Activated gamma-delta T cell (primary cell): ENCODE results near the gene UBR2.
"Not testable (repeated sequence)": the region's sequence is repeated elsewhere in the genome, so short reads cannot be mapped to it uniquely, and the experiment has no call there.

ENCODE experiments used
- DNase-seq: peaks from one replicate; lab custom pipeline; 2025; lab: John Stamatoyannopoulos, UW

The UBR2 gene

DNA sequence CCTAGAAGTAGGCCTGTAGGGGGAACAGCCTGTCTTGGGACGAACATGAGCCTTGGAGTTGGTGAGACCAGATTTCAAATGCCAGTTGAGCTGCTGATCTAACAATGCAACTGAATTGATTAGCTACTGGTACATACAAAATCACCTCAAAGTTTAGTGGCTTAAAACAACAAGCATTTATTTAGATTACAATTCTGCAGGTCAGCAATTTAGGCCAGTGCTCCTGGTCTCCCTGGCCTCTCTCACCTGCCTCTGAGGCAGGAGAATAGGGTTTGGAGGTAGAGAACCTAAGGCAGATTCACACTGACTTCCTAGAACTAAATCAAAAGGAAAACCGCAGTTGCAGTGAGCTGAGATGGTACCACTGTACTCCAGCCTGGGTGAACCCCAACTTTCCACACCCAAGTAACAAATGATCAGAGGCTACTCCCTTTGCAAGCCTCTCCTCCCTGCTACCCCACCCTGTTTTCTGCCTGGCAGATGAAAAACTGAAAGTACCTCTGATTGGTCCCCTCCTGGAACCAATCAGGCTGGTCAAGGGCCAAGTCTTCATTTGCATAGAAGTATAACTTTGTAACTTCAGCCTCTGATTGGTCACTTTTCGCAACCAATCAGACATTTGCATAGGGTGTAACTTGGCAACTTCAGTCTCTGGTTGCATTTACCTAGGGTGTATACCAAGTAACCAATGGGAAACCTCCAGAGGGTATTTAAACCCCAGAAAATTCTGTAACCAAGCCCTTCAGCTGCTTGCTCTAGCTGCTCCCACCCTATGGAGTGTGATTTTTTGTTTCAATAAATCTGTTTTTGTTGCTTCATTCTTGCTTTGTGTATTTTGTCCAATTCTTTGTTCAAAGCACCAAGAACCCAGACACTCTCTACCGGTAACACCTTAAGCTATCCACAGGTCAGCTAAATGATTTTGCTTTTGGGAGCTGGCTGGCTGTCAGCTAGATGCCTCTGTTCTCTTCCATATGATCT lies 8.1 kb upstream of the UBR2 start:
- DNase-seq, result no peak

- DNase-seq, result no peak
Observed at GRCh38 chr6:42556462-42556861, 7.4 kb upstream of the UBR2 start.

GRCh38 chr6:42559276-42559675 lies 4.6 kb upstream of the UBR2 start:
- not testable (repeated sequence) for DNase-seq

DNA sequence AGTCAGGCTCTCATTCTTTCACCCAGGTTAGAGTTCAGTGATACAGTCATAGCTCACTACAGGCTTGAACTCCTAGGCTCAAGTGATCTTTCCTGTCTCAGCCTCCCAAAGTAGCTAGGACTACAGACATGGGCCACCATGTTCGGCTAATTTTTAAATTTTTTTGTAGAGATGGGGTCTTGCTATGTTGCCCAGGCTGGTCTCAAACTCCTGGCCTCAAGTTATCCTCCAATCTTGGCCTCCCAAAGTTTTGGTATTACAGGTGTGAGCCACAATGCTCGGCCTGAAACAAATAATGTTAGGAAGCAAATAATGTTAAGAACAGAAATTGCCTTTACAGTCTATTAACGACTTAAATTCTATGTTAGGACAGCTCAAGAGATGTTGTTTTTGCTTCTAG lies 1.8 kb upstream of the UBR2 start:
- no peak for DNase-seq

DNA sequence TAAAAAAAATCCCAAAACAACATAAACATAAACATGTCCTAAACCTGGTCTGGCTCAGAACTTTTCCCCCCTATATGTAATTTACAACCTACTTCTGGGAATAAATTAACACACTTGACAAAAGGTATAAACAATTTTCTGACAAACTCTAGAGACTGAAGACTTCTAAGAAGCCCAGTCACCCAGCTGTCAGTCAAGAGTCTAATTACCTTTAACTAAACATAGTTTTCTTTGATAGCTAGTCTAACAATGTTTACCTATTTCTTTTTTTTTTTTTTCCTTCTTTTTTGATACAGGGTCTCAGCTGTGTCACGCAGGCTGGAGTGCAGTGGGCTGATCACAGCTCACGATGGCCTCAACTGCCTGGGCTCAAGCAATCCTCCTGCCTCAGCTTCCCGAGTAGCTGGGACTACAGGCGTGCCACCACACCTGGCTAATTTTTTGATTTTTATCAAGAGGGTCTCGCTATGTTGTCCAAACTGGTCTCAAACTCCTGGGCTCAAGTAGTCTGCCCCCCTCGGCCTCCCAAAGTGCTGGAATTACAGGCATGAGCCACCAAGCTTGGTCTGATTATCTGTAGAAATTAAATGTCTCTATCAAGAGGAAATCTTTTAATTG lies 932 bp upstream of the UBR2 start:
- DNase-seq, result no peak

GRCh38 chr6:42564506-42564825 lies 637 bp downstream of the UBR2 start:
- DNase-seq, result no peak

DNA sequence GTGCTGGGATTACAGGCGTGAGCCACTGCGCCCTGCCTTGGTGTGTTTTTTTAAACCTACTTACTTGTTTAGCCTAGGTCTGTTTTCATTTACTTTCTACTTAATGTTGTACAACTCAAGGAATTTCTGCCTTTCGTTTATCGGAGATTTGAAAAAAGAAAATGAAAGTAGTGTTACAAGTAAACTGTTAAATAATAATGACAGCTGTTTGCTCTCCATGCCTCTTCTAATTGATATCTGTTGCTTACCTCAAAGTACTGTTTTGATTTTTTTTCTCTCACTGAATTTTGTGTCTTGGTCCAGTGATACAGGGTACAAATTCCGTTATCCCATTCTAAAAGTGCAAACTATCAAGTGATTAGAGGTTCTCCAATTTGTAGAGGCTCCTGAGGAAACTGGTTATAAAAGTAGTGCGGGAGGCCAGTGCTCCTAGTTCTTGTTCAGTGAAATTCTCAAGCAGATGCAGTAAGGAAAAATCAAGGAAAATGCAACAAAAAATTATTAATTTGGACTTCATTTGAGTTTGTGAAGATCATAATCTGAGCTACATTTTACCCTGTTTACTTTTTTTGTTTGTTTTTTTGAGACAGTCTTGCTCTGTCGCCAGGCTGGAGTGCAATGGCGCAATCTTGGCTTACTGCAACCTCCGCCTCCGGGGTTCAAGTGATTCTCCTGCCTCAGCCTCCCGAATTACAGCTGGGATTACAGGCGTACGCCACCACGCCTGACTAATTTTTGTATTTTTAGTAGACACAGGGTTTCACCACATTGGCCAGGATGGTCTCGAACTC lies 2.2 kb downstream of the UBR2 start:
- no peak for DNase-seq

- DNase-seq, result no peak
Observed at GRCh38 chr6:42566614-42567208, 2.9 kb downstream of the UBR2 start.

DNA sequence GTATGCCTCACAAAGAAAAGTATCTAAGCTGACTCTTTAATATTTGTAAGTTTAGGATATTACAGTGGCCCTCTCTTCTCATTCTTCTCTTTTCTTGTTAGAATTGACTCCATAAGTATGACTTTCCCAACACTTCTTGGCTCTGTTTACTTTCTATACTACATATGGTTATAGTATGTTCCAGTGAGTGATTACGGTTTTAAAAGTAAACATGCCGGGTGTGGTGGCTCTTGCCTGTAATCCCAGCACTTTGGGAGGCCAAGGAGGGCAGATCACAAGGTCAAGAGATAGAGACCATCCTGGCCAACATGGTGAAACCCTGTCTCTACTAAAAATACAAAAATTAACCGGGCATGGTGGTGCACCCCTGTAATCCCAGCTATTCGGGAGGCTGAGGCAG lies 3.4 kb downstream of the UBR2 start:
- DNase-seq, result not testable (repeated sequence)

- no peak for DNase-seq
Observed at GRCh38 chr6:42569102-42570028, 5.5 kb downstream of the UBR2 start.

DNA sequence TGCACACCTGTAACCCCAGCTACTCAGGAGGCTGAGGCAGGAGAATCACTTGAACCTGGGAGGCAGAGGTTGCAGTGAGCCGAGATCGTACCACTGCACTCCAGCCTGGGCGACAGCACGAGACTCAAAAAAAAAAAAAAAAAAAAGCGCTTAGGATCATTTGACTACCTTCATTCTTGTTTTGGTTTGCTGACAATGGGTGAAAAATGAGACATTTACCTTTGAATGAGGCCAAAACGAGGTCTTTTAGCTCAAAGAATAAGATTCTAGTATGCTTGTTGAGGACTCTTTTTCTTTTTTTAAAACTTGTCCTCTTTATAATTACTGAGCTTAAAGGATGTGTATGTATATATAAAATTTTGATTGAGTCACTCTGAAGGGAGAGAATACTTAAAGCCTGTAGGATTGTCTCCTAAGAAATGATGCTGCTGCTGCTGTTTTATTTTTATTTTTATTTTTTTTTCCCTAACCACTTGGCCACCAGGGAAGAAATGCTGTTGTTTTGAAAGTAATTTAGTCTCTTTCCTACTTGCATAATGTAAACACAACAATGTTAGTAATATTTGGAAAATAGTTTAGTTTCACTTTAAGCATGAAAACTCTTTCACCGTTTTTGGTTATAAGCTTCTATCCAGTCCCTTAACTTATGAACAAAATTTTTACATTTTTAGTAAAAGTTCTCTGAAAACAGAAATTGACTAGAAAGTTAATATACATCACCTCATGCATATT lies 7.9 kb downstream of the UBR2 start:
- no peak for DNase-seq

GRCh38 chr6:42572523-42572922 lies 8.7 kb downstream of the UBR2 start:
- no peak for DNase-seq

GRCh38 chr6:42576538-42576937 lies 12.7 kb downstream of the UBR2 start:
- not testable (repeated sequence) for DNase-seq

DNA sequence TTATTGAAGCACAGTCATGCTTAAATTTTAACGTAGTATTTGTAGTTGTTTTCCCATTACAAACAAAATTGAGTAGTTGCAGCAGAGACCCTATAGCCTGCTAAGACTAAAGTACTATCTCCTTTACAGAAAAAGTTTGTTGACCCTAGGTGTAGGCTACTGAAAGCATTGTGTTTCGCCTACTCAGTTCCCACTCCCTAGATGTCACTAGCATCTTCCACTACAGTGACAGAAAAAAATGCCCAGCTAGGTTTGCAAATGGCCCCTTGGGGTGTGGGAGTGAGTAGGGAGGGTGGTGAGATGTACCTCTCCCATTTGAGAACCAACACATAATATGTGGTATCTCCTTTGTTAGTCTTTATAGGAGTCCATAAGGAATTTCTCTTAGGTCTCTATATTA lies 34.5 kb downstream of the UBR2 start:
- DNase-seq, result no peak

DNA sequence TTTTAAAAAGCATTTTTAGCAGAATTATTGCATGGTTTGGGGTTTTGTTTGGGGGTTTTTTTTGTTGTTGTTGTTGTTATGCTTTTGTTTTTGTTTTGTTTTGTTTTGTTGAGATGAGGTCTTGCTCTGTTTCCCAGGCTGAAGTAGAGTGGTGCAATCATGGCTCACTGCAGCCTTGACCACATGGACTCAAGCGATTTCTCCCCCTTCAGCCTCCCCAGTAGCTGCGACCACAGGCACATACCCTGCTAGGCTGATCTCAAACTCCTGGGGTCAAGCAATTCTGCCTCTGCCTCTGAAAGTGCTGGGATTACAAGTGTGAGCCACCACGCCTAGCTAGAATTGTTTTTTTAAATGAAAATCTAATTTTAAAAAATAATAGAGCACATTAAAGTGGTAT lies 35.7 kb downstream of the UBR2 start:
- no peak for DNase-seq

GRCh38 chr6:42604150-42604549 lies 40.3 kb downstream of the UBR2 start:
- no peak for DNase-seq

GRCh38 chr6:42604699-42605098 lies 40.9 kb downstream of the UBR2 start:
- not testable (repeated sequence) for DNase-seq

GRCh38 chr6:42610416-42610815 lies 46.6 kb downstream of the UBR2 start:
- DNase-seq, result no peak

DNA sequence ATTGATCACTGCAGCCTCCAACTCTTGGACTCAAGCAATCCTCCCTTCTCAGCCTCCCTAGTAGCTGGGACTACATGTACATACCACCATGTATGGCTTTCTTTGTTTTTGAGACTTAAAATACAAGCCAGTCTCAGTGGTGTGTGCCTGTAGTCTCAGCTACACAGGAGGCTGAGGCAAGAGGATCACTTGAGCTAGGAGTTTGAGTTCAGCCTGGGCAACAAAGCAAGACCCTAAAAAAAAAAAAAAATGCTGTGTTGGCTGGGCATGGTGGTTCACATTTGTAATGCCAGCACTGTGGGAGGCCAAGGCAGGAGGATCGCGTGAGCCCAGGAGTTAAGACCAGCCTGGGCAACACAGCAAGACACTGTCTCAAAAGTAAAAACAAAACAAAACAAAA lies 51.7 kb downstream of the UBR2 start:
- DNase-seq, result no peak

GRCh38 chr6:42616716-42617115 lies 52.9 kb downstream of the UBR2 start:
- no peak for DNase-seq
